ENCODE data around the gene SNX20. TPM values are rescaled to one million over a fixed set of nuclear protein-coding genes. Genes with fewer than 3 reads are reported as not detected.

Gene SNX20
- total RNA-seq, 4 donors from 2014 or later: 0.20 to 4.3 (median 2.6) TPM

- peaks cover 16 to 17% of the 10 kb centered on the region in 2 donors for H3K9me3 ChIP-seq
- in situ Hi-C loops (cut with MboI; ENCODE audit: low pct_ligation_motif_present in 1 of 4, low pct_unique_long_range_greater_than_20kb in 1 of 4, low sequenced_read_pairs in 3 of 4) (no loop called here), intact Hi-C loops (cut with DNase I; ENCODE audit: low total_unique reads) (no loop called here)
- H3K27ac ChIP-seq: no peak overlapping the region
- no peaks in the 10 kb centered on the region for H3K36me3 ChIP-seq
- no peak for DNase-seq
- 86 to 100% methylated on average over 1 of the region's 1 CpG for WGBS, 2 donors (ENCODE audit: low coverage in 1 of 2)
- TF ChIP-seq POLR2AphosphoS5 (IDR thresholded peaks at IDR 0.05): no peak
- TF ChIP-seq EP300 (IDR thresholded peaks at IDR 0.05; ENCODE audit: low read depth): no peak
- no peak for TF ChIP-seq POLR2A (IDR thresholded peaks at IDR 0.05)
- TF ChIP-seq CTCF (IDR thresholded peaks at IDR 0.05): no peak
- no peak overlapping the region for H3K4me3 ChIP-seq
- no peaks in the 10 kb centered on the region for H3K27me3 ChIP-seq
- H3K4me1 ChIP-seq: no peaks in the 10 kb centered on the region
Measured at GRCh38 chr16:50704245-50704644, 23.1 kb upstream of the SNX20 start.

- no peak overlapping the region for H3K4me3 ChIP-seq
- no peaks in the 10 kb centered on the region for H3K36me3 ChIP-seq
- 67 to 92% methylated on average over 1 to 3 of the region's 3 CpGs for WGBS, 2 donors (ENCODE audit: low coverage in 1 of 2)
- H3K9me3 ChIP-seq: peaks cover 16 to 17% of the 10 kb centered on the region in 2 donors
- in situ Hi-C loops (cut with MboI; ENCODE audit: low pct_ligation_motif_present in 1 of 4, low pct_unique_long_range_greater_than_20kb in 1 of 4, low sequenced_read_pairs in 3 of 4) (no loop called here), intact Hi-C loops (cut with DNase I; ENCODE audit: low total_unique reads) (no loop called here)
- H3K27me3 ChIP-seq: no peaks in the 10 kb centered on the region
- TF ChIP-seq EP300 (IDR thresholded peaks at IDR 0.05; ENCODE audit: low read depth) (no peak), POLR2A (IDR thresholded peaks at IDR 0.05) (no peak), CTCF (IDR thresholded peaks at IDR 0.05) (no peak), POLR2AphosphoS5 (IDR thresholded peaks at IDR 0.05) (no peak)
- peaks cover 0 to 2% (median under 1%) of the 10 kb centered on the region in 4 donors for H3K4me1 ChIP-seq
- no peak overlapping the region for H3K27ac ChIP-seq
- DNase-seq: no peak
Measured at GRCh38 chr16:50702725-50703124, 21.6 kb upstream of the SNX20 start.

DNA sequence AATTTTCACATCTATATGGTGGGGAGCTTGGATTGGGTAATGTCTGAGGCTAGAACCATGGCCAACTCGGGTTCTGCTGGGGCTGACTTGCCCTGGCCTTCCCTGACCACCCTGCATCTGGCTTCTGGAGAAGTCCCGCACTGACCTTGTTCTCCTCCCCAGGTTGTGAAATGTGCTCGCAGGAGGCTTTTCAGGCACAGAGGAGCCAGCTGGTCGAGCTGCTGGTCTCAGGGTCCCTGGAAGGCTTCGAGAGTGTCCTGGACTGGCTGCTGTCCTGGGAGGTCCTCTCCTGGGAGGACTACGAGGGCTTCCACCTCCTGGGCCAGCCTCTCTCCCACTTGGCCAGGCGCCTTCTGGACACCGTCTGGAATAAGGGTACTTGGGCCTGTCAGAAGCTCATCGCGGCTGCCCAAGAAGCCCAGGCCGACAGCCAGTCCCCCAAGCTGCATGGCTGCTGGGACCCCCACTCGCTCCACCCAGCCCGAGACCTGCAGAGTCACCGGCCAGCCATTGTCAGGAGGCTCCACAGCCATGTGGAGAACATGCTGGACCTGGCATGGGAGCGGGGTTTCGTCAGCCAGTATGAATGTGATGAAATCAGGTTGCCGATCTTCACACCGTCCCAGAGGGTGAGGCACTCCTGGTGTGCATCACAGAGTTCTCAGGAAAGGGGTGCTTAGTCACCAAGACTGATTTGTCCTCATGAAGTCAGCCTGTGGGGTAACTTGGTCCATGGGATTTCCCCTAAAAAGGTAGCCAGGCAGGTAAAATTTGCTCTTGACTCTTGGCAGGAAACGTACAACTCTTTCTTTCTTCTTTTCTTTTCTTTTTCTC lies 18.4 kb upstream of the SNX20 start:
- Histone ChIP-seq H3K27me3 (no peaks in the 10 kb centered on the region), H3K36me3 (no peaks in the 10 kb centered on the region), H3K9me3 (peaks cover 8 to 9% of the 10 kb centered on the region in 2 donors), H3K27ac (no peak overlapping the region), H3K4me1 (peaks cover 11 to 22% (median 17%) of the 10 kb centered on the region in 4 donors), H3K4me3 (no peak overlapping the region)
- intact Hi-C loops (cut with DNase I; ENCODE audit: low total_unique reads): no loop called here
- 90 to 100% methylated on average over 1 to 17 of the region's 19 CpGs for whole genome bisulfite sequencing, 2 donors (ENCODE audit: low coverage in 1 of 2)
- in situ Hi-C loops (cut with MboI; ENCODE audit: low pct_ligation_motif_present in 1 of 4, low pct_unique_long_range_greater_than_20kb in 1 of 4, low sequenced_read_pairs in 3 of 4): no loop called here
- TF ChIP-seq POLR2A (IDR thresholded peaks at IDR 0.05) (no peak), EP300 (IDR thresholded peaks at IDR 0.05; ENCODE audit: low read depth) (no peak), CTCF (IDR thresholded peaks at IDR 0.05) (no peak), POLR2AphosphoS5 (IDR thresholded peaks at IDR 0.05) (no peak)
- DNase-seq: no peak

GRCh38 chr16:50697881-50698767 lies 17.0 kb upstream of the SNX20 start:
- WGBS, 2 donors (ENCODE audit: low coverage in 1 of 2): 12 to 49% methylated on average over 3 to 19 of the region's 19 CpGs

More at GRCh38 chr16:50697881-50698767, 17.0 kb upstream of the SNX20 start:
- no peaks in the 10 kb centered on the region for H3K9me3 ChIP-seq
- TF ChIP-seq CTCF (IDR thresholded peaks at IDR 0.05) (no peak), POLR2A (IDR thresholded peaks at IDR 0.05) (no peak), POLR2AphosphoS5 (IDR thresholded peaks at IDR 0.05) (peak in 1 of 3 donors; percentile 14)
- H3K36me3 ChIP-seq: no peaks in the 10 kb centered on the region
- peak overlapping the region; percentile 4 to 38 (median 22) for H3K4me3 ChIP-seq
- H3K27ac ChIP-seq: peak overlapping the region; percentile 40 to 64 (median 55)
- H3K27me3 ChIP-seq: no peaks in the 10 kb centered on the region
- peak; percentile 40 for DNase-seq
- intact Hi-C loops (cut with DNase I; ENCODE audit: low total_unique reads) (no loop called here), in situ Hi-C loops (cut with MboI; ENCODE audit: low pct_ligation_motif_present in 1 of 4, low pct_unique_long_range_greater_than_20kb in 1 of 4, low sequenced_read_pairs in 3 of 4) (no loop called here)
- peaks cover 11 to 29% (median 21%) of the 10 kb centered on the region in 4 donors for H3K4me1 ChIP-seq

Measured in transverse colon (tissue), 4 donors.